SK-N-SH treated with all-trans-retinoic acid at 6 μM for 48 hours (cell line): Measurements from ENCODE around the gene MAPKAPK2.

Source experiments
- ATAC-seq: fragments of 200-7000 bp; cut with Tn5 transposase; 3 replicates; pipeline ENCODE4 v1.9.1; 2020; ENCODE audit warnings: mild to moderate bottlenecking, moderate library complexity
- ARNTL ChIP-seq: fragments of 450-650 bp; formaldehyde crosslinking; IDR thresholded peaks from 2 replicates; pipeline ENCODE4 v1.5.0; 2020; ENCODE audit warnings: low read depth, mild to moderate bottlenecking, moderate library complexity, borderline replicate concordance
- BACH2 ChIP-seq: fragments of 250-450 bp; sonication (Bioruptor Pico); IDR thresholded peaks from 2 replicates; pipeline ENCODE4 v1.9.0; 2021; ENCODE audit warnings: mild to moderate bottlenecking, borderline replicate concordance
- CREB5 ChIP-seq: fragments of 250-450 bp; sonication (Bioruptor Pico); IDR thresholded peaks from 2 replicates; pipeline ENCODE4 v1.5.1; 2020; ENCODE audit warnings: low read depth, mild to moderate bottlenecking, moderate library complexity
- CSDC2 ChIP-seq: fragments of 250-450 bp; sonication (Bioruptor Pico); IDR thresholded peaks from 2 replicates; pipeline ENCODE4 v1.5.0; 2020; ENCODE audit warnings: mild to moderate bottlenecking, moderate library complexity
- CSRNP3 ChIP-seq: fragments of 250-450 bp; sonication (Bioruptor Pico); IDR thresholded peaks from 2 replicates; pipeline ENCODE4 v1.5.1; 2021; ENCODE audit warnings: mild to moderate bottlenecking, moderate library complexity
- ESRRG ChIP-seq: fragments of 250-450 bp; sonication (Bioruptor Pico); IDR thresholded peaks from 2 replicates; pipeline ENCODE4 v1.6.1; 2021; ENCODE audit warnings: mild to moderate bottlenecking
- GLIS3 ChIP-seq: fragments of 250-450 bp; sonication (Bioruptor Pico); IDR thresholded peaks from 2 replicates; pipeline ENCODE4 v1.5.0; 2020; ENCODE audit warnings: mild to moderate bottlenecking, moderate library complexity
- ISL1 ChIP-seq: fragments of 250-450 bp; sonication (Bioruptor Pico); IDR thresholded peaks from 2 replicates; pipeline ENCODE4 v2.1.2; 2022; ENCODE audit warnings: mild to moderate bottlenecking, moderate library complexity
- OSR1 ChIP-seq: fragments of 250-450 bp; sonication (Bioruptor Pico); IDR thresholded peaks from 2 replicates; pipeline ENCODE4 v1.8.0; 2022; ENCODE audit warnings: moderate library complexity, mild to moderate bottlenecking, inconsistent platforms
- PATZ1 ChIP-seq: fragments of 250-450 bp; sonication (Bioruptor Pico); IDR thresholded peaks from 2 replicates; pipeline ENCODE4 v1.8.0; 2020; ENCODE audit warnings: mild to moderate bottlenecking, moderate library complexity, borderline replicate concordance
- POU6F1 ChIP-seq: fragments of 250-450 bp; sonication (Bioruptor Pico); IDR thresholded peaks from 2 replicates; pipeline ENCODE4 v1.8.0; 2021; ENCODE audit warnings: low read depth, mild to moderate bottlenecking, moderate library complexity, borderline replicate concordance
- PPARA ChIP-seq: fragments of 250-450 bp; sonication (Bioruptor Pico); IDR thresholded peaks from 2 replicates; pipeline ENCODE4 v1.5.0; 2020; ENCODE audit warnings: mild to moderate bottlenecking, borderline replicate concordance
- RARB ChIP-seq: fragments of 250-450 bp; sonication (Bioruptor Pico); IDR thresholded peaks from 2 replicates; pipeline ENCODE4 v1.8.0; 2021; ENCODE audit warnings: mild to moderate bottlenecking, moderate library complexity
- TCF4 ChIP-seq: fragments of 250-450 bp; sonication (Bioruptor Pico); IDR thresholded peaks from 2 replicates; pipeline ENCODE4 v1.8.0; 2021; ENCODE audit warnings: mild to moderate bottlenecking, moderate library complexity, borderline replicate concordance
- TOX ChIP-seq: fragments of 250-450 bp; sonication (Bioruptor Pico); IDR thresholded peaks from 2 replicates; pipeline ENCODE4 v1.8.0; 2021; ENCODE audit warnings: mild to moderate bottlenecking, moderate library complexity, borderline replicate concordance
- TSHZ2 ChIP-seq: fragments of 250-450 bp; sonication (Bioruptor Pico); IDR thresholded peaks from 2 replicates; pipeline ENCODE4 v1.5.0; 2020; ENCODE audit warnings: mild to moderate bottlenecking, moderate library complexity
- ZC3H10 ChIP-seq: fragments of 250-450 bp; sonication (Bioruptor Pico); IDR thresholded peaks from 2 replicates; pipeline ENCODE4 v1.5.1; 2021; ENCODE audit warnings: mild to moderate bottlenecking, moderate library complexity
- ZFP3 ChIP-seq: fragments of 250-450 bp; sonication (Bioruptor Pico); IDR thresholded peaks from 2 replicates; pipeline ENCODE4 v1.5.0; 2020; ENCODE audit warnings: mild to moderate bottlenecking, moderate library complexity
- ZFP30 ChIP-seq: fragments of 450-650 bp; formaldehyde crosslinking; IDR thresholded peaks from 2 replicates; pipeline ENCODE4 v1.5.0; 2022; ENCODE audit warnings: mild to moderate bottlenecking, moderate library complexity
- ZNF565 ChIP-seq: fragments of 450-650 bp; formaldehyde crosslinking; conservative IDR thresholded peaks from 2 replicates; pipeline ENCODE4 v1.5.0; 2020; ENCODE audit warnings: low read depth, mild to moderate bottlenecking, moderate library complexity
- ZNF70 ChIP-seq: fragments of 450-650 bp; formaldehyde crosslinking; IDR thresholded peaks from 2 replicates; pipeline ENCODE4 v1.5.0; 2020; ENCODE audit warnings: mild to moderate bottlenecking, moderate library complexity
- ZNF8 ChIP-seq: fragments of 450-650 bp; formaldehyde crosslinking; IDR thresholded peaks from 2 replicates; pipeline ENCODE4 v1.5.0; 2020; ENCODE audit warnings: mild to moderate bottlenecking, moderate library complexity

Gene MAPKAPK2

GRCh38 chr1:206729050-206729449, 44.3 kb downstream of the MAPKAPK2 start:
- ATAC-seq: no peak
- TF ChIP-seq CREB5 (no peak), POU6F1 (CRISPR knock-in tag) (no peak), PATZ1 (no peak), ZNF565 (CRISPR knock-in tag) (no peak), ESRRG (CRISPR knock-in tag) (no peak), GLIS3 (CRISPR knock-in tag) (no peak), TSHZ2 (CRISPR knock-in tag) (no peak), TCF4 (CRISPR knock-in tag) (no peak), CSDC2 (CRISPR knock-in tag) (no peak), TOX (CRISPR knock-in tag) (no peak), CSRNP3 (CRISPR knock-in tag) (no peak), ZFP30 (CRISPR knock-in tag) (no peak), ARNTL (no peak), OSR1 (CRISPR knock-in tag) (no peak), ZNF70 (no peak)

- ATAC-seq: no peak
These were observed 44.8 kb downstream of the MAPKAPK2 start for GRCh38 chr1:206729507-206729906.

More at GRCh38 chr1:206729507-206729906, 44.8 kb downstream of the MAPKAPK2 start:
- no peak for TF ChIP-seq ARNTL
- TF ChIP-seq ZFP3 (CRISPR knock-in tag): no peak
- TF ChIP-seq ZFP30 (CRISPR knock-in tag): no peak
- TF ChIP-seq TOX (CRISPR knock-in tag): no peak
- TF ChIP-seq ZC3H10 (CRISPR knock-in tag): no peak
- TF ChIP-seq PPARA (CRISPR knock-in tag): no peak
- no peak for TF ChIP-seq ZNF565 (CRISPR knock-in tag)
- no peak for TF ChIP-seq GLIS3 (CRISPR knock-in tag)
- no peak for TF ChIP-seq ISL1 (CRISPR knock-in tag)
- TF ChIP-seq ZNF70: no peak
- TF ChIP-seq ESRRG (CRISPR knock-in tag): no peak
- no peak for TF ChIP-seq OSR1 (CRISPR knock-in tag)
- no peak for TF ChIP-seq BACH2 (CRISPR knock-in tag)
- no peak for TF ChIP-seq RARB (CRISPR knock-in tag)
- no peak for TF ChIP-seq ZNF8 (CRISPR knock-in tag)
- no peak for TF ChIP-seq CSRNP3 (CRISPR knock-in tag)
- TF ChIP-seq, all 23 proteins: peak for 0
